ENCODE measurements around the gene CYP2A7.
"Not testable (repeated sequence)": the region's sequence is repeated elsewhere in the genome, so short reads cannot be mapped to it uniquely, and the experiment has no call there.

The CYP2A7 gene

GRCh38 chr19:40882062-40882461 is at the start of gene CYP2A7:
Gene CYP2A7, minus strand, starts transcription at chr19:40882231. Its CDS starts 21 bp downstream, at chr19:40882210.
- in situ Hi-C loops (cut with MboI; ENCODE audit: low sequenced_read_pairs), result not testable (repeated sequence)

- in situ Hi-C loops (cut with MboI; ENCODE audit: low sequenced_read_pairs), result not testable (repeated sequence)
Observed at GRCh38 chr19:40930799-40931198, 48.8 kb upstream of the CYP2A7 start.

GRCh38 chr19:40929942-40930341 is 47.9 kb upstream of the CYP2A7 start:
- in situ Hi-C loops (cut with MboI; ENCODE audit: low sequenced_read_pairs), result not testable (repeated sequence)

- in situ Hi-C loops (cut with MboI; ENCODE audit: low sequenced_read_pairs), result no loop called here
Observed at GRCh38 chr19:40928850-40929249, 46.8 kb upstream of the CYP2A7 start.

- in situ Hi-C loops (cut with MboI; ENCODE audit: low sequenced_read_pairs), result no loop called here
Observed at GRCh38 chr19:40927567-40927966, 45.5 kb upstream of the CYP2A7 start.

- in situ Hi-C loops (cut with MboI; ENCODE audit: low sequenced_read_pairs), result not testable (repeated sequence)
Observed at GRCh38 chr19:40926276-40926675, 44.2 kb upstream of the CYP2A7 start.

- in situ Hi-C loops (cut with MboI; ENCODE audit: low sequenced_read_pairs), result no loop called here
Observed at GRCh38 chr19:40923934-40924391, 41.9 kb upstream of the CYP2A7 start.

GRCh38 chr19:40922237-40923160 is 40.5 kb upstream of the CYP2A7 start:
- in situ Hi-C loops (cut with MboI; ENCODE audit: low sequenced_read_pairs), result not testable (repeated sequence)

GRCh38 chr19:40921005-40921897 is 39.2 kb upstream of the CYP2A7 start:
- in situ Hi-C loops (cut with MboI; ENCODE audit: low sequenced_read_pairs), result no loop called here

- in situ Hi-C loops (cut with MboI; ENCODE audit: low sequenced_read_pairs), result no loop called here
Observed at GRCh38 chr19:40920300-40921004, 38.4 kb upstream of the CYP2A7 start.

GRCh38 chr19:40919530-40920299 is 37.7 kb upstream of the CYP2A7 start:
- in situ Hi-C loops (cut with MboI; ENCODE audit: low sequenced_read_pairs), result not testable (repeated sequence)

- in situ Hi-C loops (cut with MboI; ENCODE audit: low sequenced_read_pairs), result not testable (repeated sequence)
Observed at GRCh38 chr19:40918303-40918702, 36.3 kb upstream of the CYP2A7 start.

GRCh38 chr19:40908976-40909375 is 26.9 kb upstream of the CYP2A7 start:
- in situ Hi-C loops (cut with MboI; ENCODE audit: low sequenced_read_pairs), result no loop called here

- in situ Hi-C loops (cut with MboI; ENCODE audit: low sequenced_read_pairs), result no loop called here
Observed at GRCh38 chr19:40907968-40908735, 26.1 kb upstream of the CYP2A7 start.

GRCh38 chr19:40906512-40906911 is 24.5 kb upstream of the CYP2A7 start:
- in situ Hi-C loops (cut with MboI; ENCODE audit: low sequenced_read_pairs), result no loop called here

GRCh38 chr19:40904673-40905156 is 22.7 kb upstream of the CYP2A7 start:
- in situ Hi-C loops (cut with MboI; ENCODE audit: low sequenced_read_pairs), result not testable (repeated sequence)

- in situ Hi-C loops (cut with MboI; ENCODE audit: low sequenced_read_pairs), result not testable (repeated sequence)
Observed at GRCh38 chr19:40901975-40902750, 20.1 kb upstream of the CYP2A7 start.

GRCh38 chr19:40900521-40900920 is 18.5 kb upstream of the CYP2A7 start:
- in situ Hi-C loops (cut with MboI; ENCODE audit: low sequenced_read_pairs), result not testable (repeated sequence)

All from HL-60/S4 treated with retinoic acid at 250 ng/mL for 4 days and 3 days (cell line).